ENCODE measurements around the gene SLC12A2.

DNA sequence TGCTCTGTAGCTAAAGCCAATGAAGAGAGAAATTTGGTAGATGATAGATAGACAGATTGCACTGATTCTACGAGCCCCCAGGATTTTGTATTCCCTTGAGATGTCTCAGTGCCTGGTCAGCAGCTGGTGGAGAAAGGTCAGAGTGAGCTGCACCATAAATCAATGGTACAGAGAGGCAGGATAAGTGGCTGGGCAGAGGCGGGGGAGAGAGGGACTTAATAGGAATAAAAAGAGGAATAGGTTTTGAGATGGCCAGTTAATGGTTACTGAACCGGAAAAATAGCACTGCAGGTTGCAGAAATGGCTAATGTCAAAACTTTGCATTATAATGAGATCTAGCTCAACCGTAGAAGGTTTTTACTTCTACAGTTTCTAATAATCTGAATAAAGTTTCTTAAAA is 47.9 kb upstream of the SLC12A2 start:
- TF ChIP-seq CTCF (conservative IDR thresholded peaks at IDR 0.05; ENCODE audit: low read depth in 2 of 2) = no peak
- no peak for TF ChIP-seq REST (IDR thresholded peaks at IDR 0.05; ENCODE audit: unreplicated experiment)
- no peak for TF ChIP-seq POLR2AphosphoS5 (IDR thresholded peaks at IDR 0.05; ENCODE audit: low read depth)
- no peak for TF ChIP-seq EZH2 (IDR thresholded peaks at IDR 0.05; ENCODE audit: low read depth, unreplicated experiment)
- no peak for TF ChIP-seq EZH2phosphoT487 (IDR thresholded peaks at IDR 0.05; ENCODE audit: unreplicated experiment)
- no peak for TF ChIP-seq JUNB (IDR thresholded peaks at IDR 0.05; ENCODE audit: unreplicated experiment)
- no peak for TF ChIP-seq ZNF462 (CRISPR knock-in tag; IDR thresholded peaks at IDR 0.05)
- TF ChIP-seq NANOG (IDR thresholded peaks at IDR 0.05; ENCODE audit: borderline replicate concordance) = no peak
- no peak for TF ChIP-seq ZNF331 (CRISPR knock-in tag; IDR thresholded peaks at IDR 0.05; ENCODE audit: low read depth)
- TF ChIP-seq, protein P1, sequence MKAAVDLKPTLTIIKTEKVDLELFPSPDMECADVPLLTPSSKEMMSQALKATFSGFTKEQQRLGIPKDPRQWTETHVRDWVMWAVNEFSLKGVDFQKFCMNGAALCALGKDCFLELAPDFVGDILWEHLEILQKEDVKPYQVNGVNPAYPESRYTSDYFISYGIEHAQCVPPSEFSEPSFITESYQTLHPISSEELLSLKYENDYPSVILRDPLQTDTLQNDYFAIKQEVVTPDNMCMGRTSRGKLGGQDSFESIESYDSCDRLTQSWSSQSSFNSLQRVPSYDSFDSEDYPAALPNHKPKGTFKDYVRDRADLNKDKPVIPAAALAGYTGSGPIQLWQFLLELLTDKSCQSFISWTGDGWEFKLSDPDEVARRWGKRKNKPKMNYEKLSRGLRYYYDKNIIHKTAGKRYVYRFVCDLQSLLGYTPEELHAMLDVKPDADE (IDR thresholded peaks at IDR 0.05) = no peak
- TF ChIP-seq CREB1 (CRISPR knock-in tag; IDR thresholded peaks at IDR 0.05; ENCODE audit: low read depth) = no peak
- TF ChIP-seq ZNF114 (CRISPR knock-in tag; IDR thresholded peaks at IDR 0.05) = no peak

Measured in GM23338 (cell line).